Measurements from ENCODE around the gene KREMEN2.

DNA sequence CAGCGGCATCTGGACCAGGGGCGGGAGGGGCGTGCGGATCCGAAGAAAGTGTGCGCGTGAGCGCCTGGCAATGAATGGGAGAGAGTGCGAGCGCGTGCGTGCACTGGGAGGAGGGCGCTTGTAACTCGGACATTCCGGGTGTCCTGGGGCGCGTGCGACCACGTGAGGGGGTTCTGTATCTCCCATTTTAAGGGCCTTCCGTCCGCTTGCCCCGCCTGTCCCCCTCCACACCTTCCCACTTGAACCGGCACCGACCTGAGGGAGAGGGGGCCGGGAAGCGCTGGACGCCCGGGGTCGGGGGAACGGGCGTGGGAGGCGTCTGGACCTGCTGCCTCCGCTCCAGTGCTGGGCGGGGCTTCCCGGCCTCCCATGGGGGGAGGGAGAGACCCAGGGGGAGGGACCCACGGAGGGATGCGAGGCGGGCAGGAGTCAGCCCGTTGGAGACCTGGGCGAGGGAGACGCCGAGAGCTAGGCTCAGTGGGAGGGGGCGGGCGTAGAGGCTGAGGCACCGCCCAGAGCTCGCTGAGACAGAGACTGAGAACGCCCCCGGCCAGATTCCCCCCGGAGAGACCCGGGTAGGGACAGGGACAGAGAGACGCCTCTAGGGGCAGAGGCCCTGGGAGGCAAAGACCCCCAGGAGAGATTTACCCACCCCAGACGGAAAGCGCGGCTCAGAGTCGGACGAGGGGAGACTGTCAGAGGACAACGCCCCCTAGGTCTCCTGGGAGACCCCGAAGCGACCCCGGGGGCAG is at the start of gene KREMEN2:
- no peak for TF ChIP-seq POLR2A (IDR thresholded peaks at IDR 0.05)
- TF ChIP-seq, protein P1, sequence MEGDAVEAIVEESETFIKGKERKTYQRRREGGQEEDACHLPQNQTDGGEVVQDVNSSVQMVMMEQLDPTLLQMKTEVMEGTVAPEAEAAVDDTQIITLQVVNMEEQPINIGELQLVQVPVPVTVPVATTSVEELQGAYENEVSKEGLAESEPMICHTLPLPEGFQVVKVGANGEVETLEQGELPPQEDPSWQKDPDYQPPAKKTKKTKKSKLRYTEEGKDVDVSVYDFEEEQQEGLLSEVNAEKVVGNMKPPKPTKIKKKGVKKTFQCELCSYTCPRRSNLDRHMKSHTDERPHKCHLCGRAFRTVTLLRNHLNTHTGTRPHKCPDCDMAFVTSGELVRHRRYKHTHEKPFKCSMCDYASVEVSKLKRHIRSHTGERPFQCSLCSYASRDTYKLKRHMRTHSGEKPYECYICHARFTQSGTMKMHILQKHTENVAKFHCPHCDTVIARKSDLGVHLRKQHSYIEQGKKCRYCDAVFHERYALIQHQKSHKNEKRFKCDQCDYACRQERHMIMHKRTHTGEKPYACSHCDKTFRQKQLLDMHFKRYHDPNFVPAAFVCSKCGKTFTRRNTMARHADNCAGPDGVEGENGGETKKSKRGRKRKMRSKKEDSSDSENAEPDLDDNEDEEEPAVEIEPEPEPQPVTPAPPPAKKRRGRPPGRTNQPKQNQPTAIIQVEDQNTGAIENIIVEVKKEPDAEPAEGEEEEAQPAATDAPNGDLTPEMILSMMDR (IDR thresholded peaks at IDR 0.05), result no peak
